BJ (cell line): ENCODE measurements around the gene PROSER2. TPM values are rescaled to one million over a fixed set of nuclear protein-coding genes. Genes with fewer than 3 reads are reported as not detected.

Experiments used
- CTCF ChIA-PET: fragments of 350-600 bp; formaldehyde crosslinking; extraction: SDS; loops from one replicate; lab custom pipeline; 2021; ENCODE audit warnings: antibody characterized with exemption, inconsistent platforms; lab: Yijun Ruan, JAX
- POLR2A ChIA-PET: fragments of 300-600 bp; sonication (Branson Sonifier 250); formaldehyde crosslinking; extraction: SDS; loops from one replicate; lab custom pipeline; 2021; ENCODE audit warnings: antibody characterized with exemption; lab: Charles Lee
- DNase-seq: peaks from one replicate; pipeline ENCODE4 v3.0.0-alpha.2; 2011; ENCODE audit warnings: low read depth
- H3K27me3 ChIP-seq: 2 replicates; pipeline ENCODE4 v1.6.0; 2011; ENCODE audit warnings: low read length; ENCODE audit not compliant: control insufficient read depth, insufficient read depth
- H3K36me3 ChIP-seq: 2 replicates; pipeline ENCODE4 v1.5.1; 2011; ENCODE audit warnings: low read length; ENCODE audit not compliant: control insufficient read depth, insufficient read depth
- H3K4me3 ChIP-seq: 2 replicates; pipeline ENCODE4 v1.5.1; 2011; ENCODE audit warnings: low read depth, mild to moderate bottlenecking, control low read depth, low read length
- CTCF ChIP-seq: IDR thresholded peaks from 2 replicates; pipeline ENCODE4 v1.5.1; 2011; ENCODE audit warnings: low read depth, mild to moderate bottlenecking, control low read depth, inconsistent platforms, low read length, moderate library complexity; ENCODE audit not compliant: insufficient read depth
- polyA plus RNA-seq: library from polyadenylated mRNA; depleted of rRNA; stranded (reverse); fragments of >200 nt; gene quantifications from 2 replicates; pipeline ENCODE4 v1.2.3, GENCODE V29; 2011

The PROSER2 gene
- polyA plus RNA-seq, 1 experiment: 1.2 TPM

DNA sequence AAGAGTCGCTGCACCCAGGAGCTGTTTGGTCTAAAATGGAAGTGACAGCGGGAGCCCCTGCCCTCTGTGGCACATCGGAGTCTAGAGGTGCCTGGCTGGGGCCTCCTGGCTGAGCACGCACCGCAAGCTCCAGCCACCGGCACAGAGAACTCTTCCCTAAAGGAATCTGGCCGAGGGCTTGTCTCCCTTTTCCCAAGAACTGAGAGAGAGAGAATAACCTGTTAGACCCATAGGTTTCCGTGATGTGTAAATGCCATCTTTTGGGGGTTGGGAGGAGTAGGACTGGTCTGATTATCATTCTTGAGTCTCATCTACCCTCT, 47.3 kb downstream of the PROSER2 start:
- TF ChIP-seq CTCF: no peak
- DNase-seq: no peak
- H3K36me3 ChIP-seq: no peaks in the 10 kb centered on the region
- CTCF ChIA-PET: interaction anchor here (1.2 kb wide), 1 partner anchor 113 kb away, joined by 3 read pairs; no protein-coding TSS in a partner anchor
- POLR2A ChIA-PET: no interaction called here
- no peaks in the 10 kb centered on the region for H3K27me3 ChIP-seq
- no peak overlapping the region for H3K4me3 ChIP-seq

DNA sequence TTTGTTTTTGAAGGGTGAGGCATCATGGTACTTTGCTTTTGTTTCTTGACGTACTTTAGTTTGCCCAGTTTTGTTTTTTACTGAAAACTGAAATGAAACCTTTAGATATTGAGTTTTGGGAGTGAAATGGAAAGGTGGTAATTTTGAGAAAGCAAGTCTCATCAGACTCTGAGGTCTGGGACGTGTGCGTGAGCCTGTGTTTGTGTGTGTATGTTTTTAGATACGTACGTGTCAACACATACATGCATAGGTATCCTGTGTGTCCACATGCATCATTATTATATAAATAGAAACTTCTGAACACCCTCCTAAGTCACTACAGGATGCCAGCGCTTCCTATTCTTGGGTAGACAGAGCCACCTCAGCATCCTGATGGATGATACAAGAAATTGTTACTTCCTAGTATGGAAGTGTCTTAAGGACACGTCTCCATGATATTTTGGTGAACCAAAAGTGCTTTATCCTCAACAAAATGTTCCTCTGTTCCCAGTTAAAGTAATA, 47.8 kb downstream of the PROSER2 start:
- no peaks in the 10 kb centered on the region for H3K27me3 ChIP-seq
- ChIA-PET POLR2A (no interaction called here), CTCF (no interaction called here)
- DNase-seq: no peak
- TF ChIP-seq CTCF: no peak
- H3K36me3 ChIP-seq: no peaks in the 10 kb centered on the region
- H3K4me3 ChIP-seq: no peak overlapping the region

DNA sequence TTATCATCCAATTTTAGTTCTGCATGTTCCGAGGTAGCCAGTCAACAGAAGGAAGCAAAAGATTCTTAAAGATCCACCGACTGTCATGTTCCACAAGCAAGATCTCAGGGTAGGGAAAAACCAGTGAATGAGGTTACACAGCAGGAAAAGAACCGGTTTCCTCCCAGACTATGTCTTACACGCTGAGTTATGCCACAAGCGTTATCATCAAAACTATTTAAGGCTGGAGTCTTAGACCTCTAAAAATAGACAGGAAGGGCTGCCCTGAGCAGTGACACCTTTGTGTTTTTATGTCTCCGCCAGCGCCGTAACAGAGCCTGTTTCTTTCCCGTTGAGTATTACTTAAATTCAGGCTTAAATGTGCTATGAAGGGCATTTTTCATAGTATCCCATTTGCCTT, 48.3 kb downstream of the PROSER2 start:
- no peak for DNase-seq
- ChIA-PET CTCF (no interaction called here), POLR2A (no interaction called here)
- H3K4me3 ChIP-seq: no peak overlapping the region
- no peaks in the 10 kb centered on the region for H3K27me3 ChIP-seq
- no peaks in the 10 kb centered on the region for H3K36me3 ChIP-seq
- TF ChIP-seq CTCF: no peak

GRCh38 chr10:11874568-11875493, 51.7 kb downstream of the PROSER2 start:
- POLR2A ChIA-PET: no interaction called here
- CTCF ChIA-PET: no interaction called here
- no peak for TF ChIP-seq CTCF

DNA sequence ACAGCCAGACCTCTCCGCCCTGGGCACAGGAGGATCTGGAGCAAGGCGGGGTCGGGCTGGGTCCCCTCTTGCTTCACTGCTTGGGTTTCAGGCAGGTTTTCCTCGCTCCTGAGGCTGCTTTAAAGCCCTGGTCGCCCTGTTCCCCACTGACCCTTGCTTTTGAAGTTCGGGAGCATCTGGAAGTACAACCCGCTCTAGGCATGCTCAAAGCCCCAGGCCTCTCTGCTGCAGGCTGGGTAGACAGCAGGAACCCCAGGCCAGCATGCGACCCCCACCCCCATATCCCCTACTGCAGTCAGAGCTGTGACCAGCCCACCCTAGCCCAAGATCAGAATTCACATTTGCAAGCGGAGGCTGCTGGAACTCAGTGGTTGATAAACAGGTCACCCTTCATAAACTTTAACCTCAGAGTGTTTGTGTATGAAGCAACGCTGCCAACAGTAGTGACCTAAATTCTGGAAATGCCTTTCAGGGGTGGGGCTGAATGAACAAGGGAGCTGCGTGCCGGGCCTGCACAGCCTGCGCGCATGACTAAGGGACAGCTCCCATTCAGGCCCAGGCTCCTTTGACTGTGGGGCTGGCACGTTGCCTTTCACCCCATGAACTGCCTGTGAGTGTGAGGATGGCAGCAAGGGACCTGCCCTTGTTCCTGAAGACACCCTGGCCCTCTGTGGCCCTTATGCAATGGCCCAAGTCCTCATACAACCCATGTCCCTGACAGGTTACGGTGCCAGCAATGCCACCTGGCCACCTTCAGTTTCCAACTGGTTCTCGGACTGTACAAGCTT, 52.5 kb downstream of the PROSER2 start:
- no peaks in the 10 kb centered on the region for H3K27me3 ChIP-seq
- ChIA-PET POLR2A (no interaction called here), CTCF (no interaction called here)
- no peaks in the 10 kb centered on the region for H3K36me3 ChIP-seq
- DNase-seq: peak; percentile 85
- no peak for TF ChIP-seq CTCF
- no peak overlapping the region for H3K4me3 ChIP-seq

More at GRCh38 chr10:11874568-11875493, 51.7 kb downstream of the PROSER2 start:
- Histone ChIP-seq H3K36me3 (no peaks in the 10 kb centered on the region), H3K4me3 (no peak overlapping the region), H3K27me3 (no peaks in the 10 kb centered on the region)
- no peak for DNase-seq
